Parathyroid adenoma (tissue), 2 donors: ENCODE measurements around the gene EPS15.

Experiments used
- H2AFZ ChIP-seq: fragments of 300-600 bp; sonication (generic); one replicate; pipeline ENCODE4 v1.7.0; 2017; ENCODE audit warnings: antibody characterized with exemption, mild to moderate bottlenecking
- H3K27ac ChIP-seq: fragments of 300-600 bp; sonication (generic); one replicate; pipeline ENCODE4 v1.7.0; 2017
- H3K27me3 ChIP-seq: fragments of 300-600 bp; sonication (generic); one replicate; pipeline ENCODE4 v1.7.0; 2017; ENCODE audit warnings: low read length; ENCODE audit not compliant: control insufficient read depth, insufficient read depth
- H3K36me3 ChIP-seq: fragments of 300-600 bp; sonication (generic); one replicate; pipeline ENCODE4 v1.7.0; 2017; ENCODE audit warnings: low read length; ENCODE audit not compliant: control insufficient read depth, insufficient read depth
- H3K4me1 ChIP-seq: fragments of 300-600 bp; sonication (generic); one replicate; pipeline ENCODE4 v1.7.0; 2017; ENCODE audit warnings: control low read depth
- H3K4me2 ChIP-seq: fragments of 300-600 bp; sonication (generic); one replicate; pipeline ENCODE4 v1.7.0; 2017; ENCODE audit warnings: low read length
- H3K4me3 ChIP-seq: fragments of 300-600 bp; sonication (generic); one replicate; pipeline ENCODE4 v1.7.0; 2017; ENCODE audit warnings: low read depth, low read length
- H3K79me2 ChIP-seq: fragments of 300-600 bp; sonication (generic); one replicate; pipeline ENCODE4 v1.7.0; 2017; ENCODE audit warnings: control low read depth
- H3K9ac ChIP-seq: fragments of 300-600 bp; sonication (generic); one replicate; pipeline ENCODE4 v1.7.0; 2017; ENCODE audit warnings: mild to moderate bottlenecking
- H3K9me3 ChIP-seq: fragments of 300-600 bp; sonication (generic); one replicate; pipeline ENCODE4 v1.7.0; 2017; ENCODE audit warnings: low read length; ENCODE audit not compliant: control insufficient read depth
- CTCF ChIP-seq: fragments of 300-600 bp; sonication (generic); IDR thresholded peaks from one replicate; pipeline ENCODE4 v1.7.0; 2017; ENCODE audit warnings: antibody characterized with exemption, mild to moderate bottlenecking
- donor health status: primary hyperparathyroidism.

Gene EPS15

GRCh38 chr1:51553911-51554310 lies 34.8 kb upstream of the EPS15 start:
- Histone ChIP-seq H3K4me2 (no peak overlapping the region), H3K9me3 (no peaks in the 10 kb centered on the region), H3K27ac (no peak overlapping the region), H3K4me1 (no peaks in the 10 kb centered on the region), H3K36me3 (no peaks in the 10 kb centered on the region), H3K27me3 (no peaks in the 10 kb centered on the region), H3K79me2 (no peaks in the 10 kb centered on the region), H3K9ac (no peak overlapping the region), H2AFZ (no peak overlapping the region), H3K4me3 (no peak overlapping the region)
- TF ChIP-seq CTCF: no peak

GRCh38 chr1:51552929-51553807 lies 34.1 kb upstream of the EPS15 start:
- no peak overlapping the region for H2AFZ ChIP-seq
- no peaks in the 10 kb centered on the region for H3K79me2 ChIP-seq
- H3K4me3 ChIP-seq: no peak overlapping the region
- no peak overlapping the region for H3K9ac ChIP-seq
- no peak overlapping the region for H3K4me2 ChIP-seq
- no peaks in the 10 kb centered on the region for H3K9me3 ChIP-seq
- TF ChIP-seq CTCF: no peak
- no peaks in the 10 kb centered on the region for H3K36me3 ChIP-seq
- no peaks in the 10 kb centered on the region for H3K4me1 ChIP-seq
- H3K27me3 ChIP-seq: no peaks in the 10 kb centered on the region
- no peak overlapping the region for H3K27ac ChIP-seq

- TF ChIP-seq CTCF: no peak
- Histone ChIP-seq H3K79me2 (no peaks in the 10 kb centered on the region), H3K9ac (no peak overlapping the region), H2AFZ (no peak overlapping the region), H3K4me1 (no peaks in the 10 kb centered on the region), H3K9me3 (no peaks in the 10 kb centered on the region), H3K27me3 (no peaks in the 10 kb centered on the region), H3K27ac (no peak overlapping the region), H3K36me3 (no peaks in the 10 kb centered on the region), H3K4me3 (no peak overlapping the region), H3K4me2 (no peak overlapping the region)
Observed at GRCh38 chr1:51551848-51552296, 32.8 kb upstream of the EPS15 start.

- Histone ChIP-seq H3K36me3 (no peaks in the 10 kb centered on the region), H3K4me2 (no peak overlapping the region), H3K79me2 (no peaks in the 10 kb centered on the region), H3K9me3 (no peaks in the 10 kb centered on the region), H3K4me3 (no peak overlapping the region), H3K9ac (no peak overlapping the region), H2AFZ (no peak overlapping the region), H3K27ac (no peak overlapping the region), H3K4me1 (no peaks in the 10 kb centered on the region), H3K27me3 (no peaks in the 10 kb centered on the region)
- no peak for TF ChIP-seq CTCF
Observed at GRCh38 chr1:51551081-51551480, 32.0 kb upstream of the EPS15 start.

GRCh38 chr1:51549901-51550300 lies 30.8 kb upstream of the EPS15 start:
- H3K36me3 ChIP-seq: no peaks in the 10 kb centered on the region
- no peaks in the 10 kb centered on the region for H3K4me1 ChIP-seq
- no peak overlapping the region for H3K4me2 ChIP-seq
- no peak overlapping the region for H3K27ac ChIP-seq
- no peaks in the 10 kb centered on the region for H3K79me2 ChIP-seq
- no peak overlapping the region for H2AFZ ChIP-seq
- H3K27me3 ChIP-seq: no peaks in the 10 kb centered on the region
- no peaks in the 10 kb centered on the region for H3K9me3 ChIP-seq
- no peak for TF ChIP-seq CTCF
- H3K9ac ChIP-seq: no peak overlapping the region
- no peak overlapping the region for H3K4me3 ChIP-seq
